HG03378 (cell line): ENCODE data around the gene ATP1A1.

Source experiments
- ATAC-seq: cut with Tn5 transposase; IDR thresholded peaks from one replicate; pipeline ENCODE4 v1.9.1; 2021; ENCODE audit warnings: mild to moderate bottlenecking, moderate library complexity; ENCODE audit not compliant: unreplicated experiment

Gene ATP1A1

DNA sequence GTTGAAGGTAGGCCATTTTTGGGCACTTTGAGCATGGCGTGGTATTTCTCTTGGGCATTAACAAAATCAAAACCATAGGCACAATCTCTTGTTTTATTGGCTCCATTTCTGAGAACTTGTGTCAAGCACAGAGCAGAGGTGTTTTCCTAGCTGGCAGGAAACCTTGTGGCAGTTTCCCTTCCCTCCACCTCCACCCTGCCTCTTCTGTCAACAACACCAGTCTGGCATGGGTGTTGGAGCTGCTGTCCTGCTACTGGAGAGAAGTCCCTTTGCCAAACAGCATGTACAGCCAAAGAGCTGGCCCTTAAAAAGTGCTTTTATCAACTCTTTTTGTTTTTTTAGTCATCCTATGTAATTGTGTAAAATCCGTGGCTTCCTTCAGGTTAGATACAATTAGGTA, 16.0 kb downstream of the ATP1A1 start:
- ATAC-seq = no peak

- ATAC-seq = no peak
These were observed 16.6 kb downstream of the ATP1A1 start for GRCh38 chr1:116389686-116390085.

DNA sequence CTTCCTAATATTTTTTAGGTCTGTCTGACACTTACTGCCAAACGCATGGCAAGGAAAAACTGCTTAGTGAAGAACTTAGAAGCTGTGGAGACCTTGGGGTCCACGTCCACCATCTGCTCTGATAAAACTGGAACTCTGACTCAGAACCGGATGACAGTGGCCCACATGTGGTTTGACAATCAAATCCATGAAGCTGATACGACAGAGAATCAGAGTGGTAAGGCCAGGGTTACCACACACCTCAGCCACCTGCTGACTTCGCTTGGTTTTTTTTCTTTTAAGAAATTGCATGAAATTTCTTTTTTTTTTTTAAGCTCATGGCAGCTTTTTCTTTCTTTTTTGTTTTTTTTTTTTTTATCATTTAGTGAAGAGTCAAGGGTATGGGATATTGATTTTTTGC, 17.2 kb downstream of the ATP1A1 start:
- ATAC-seq = no peak

DNA sequence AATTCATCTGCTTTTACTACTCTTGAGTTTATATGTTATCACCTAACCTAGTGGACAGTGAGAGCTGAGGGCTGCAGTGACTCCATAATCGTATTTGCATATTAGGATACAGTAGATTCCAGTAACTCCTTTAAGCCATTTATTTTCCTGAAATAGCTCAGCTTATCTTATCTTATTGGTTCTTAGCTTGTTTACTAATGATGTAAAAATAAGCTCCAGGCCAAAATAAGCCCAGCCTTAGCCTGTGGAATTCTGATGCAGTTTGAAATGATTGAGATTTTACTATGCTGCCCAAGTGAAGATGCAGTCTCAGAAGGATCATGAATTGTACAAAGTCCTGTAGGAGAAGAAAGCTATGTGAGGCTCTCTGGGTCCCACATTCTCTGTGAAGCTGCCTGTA, 18.1 kb downstream of the ATP1A1 start:
- no peak for ATAC-seq

DNA sequence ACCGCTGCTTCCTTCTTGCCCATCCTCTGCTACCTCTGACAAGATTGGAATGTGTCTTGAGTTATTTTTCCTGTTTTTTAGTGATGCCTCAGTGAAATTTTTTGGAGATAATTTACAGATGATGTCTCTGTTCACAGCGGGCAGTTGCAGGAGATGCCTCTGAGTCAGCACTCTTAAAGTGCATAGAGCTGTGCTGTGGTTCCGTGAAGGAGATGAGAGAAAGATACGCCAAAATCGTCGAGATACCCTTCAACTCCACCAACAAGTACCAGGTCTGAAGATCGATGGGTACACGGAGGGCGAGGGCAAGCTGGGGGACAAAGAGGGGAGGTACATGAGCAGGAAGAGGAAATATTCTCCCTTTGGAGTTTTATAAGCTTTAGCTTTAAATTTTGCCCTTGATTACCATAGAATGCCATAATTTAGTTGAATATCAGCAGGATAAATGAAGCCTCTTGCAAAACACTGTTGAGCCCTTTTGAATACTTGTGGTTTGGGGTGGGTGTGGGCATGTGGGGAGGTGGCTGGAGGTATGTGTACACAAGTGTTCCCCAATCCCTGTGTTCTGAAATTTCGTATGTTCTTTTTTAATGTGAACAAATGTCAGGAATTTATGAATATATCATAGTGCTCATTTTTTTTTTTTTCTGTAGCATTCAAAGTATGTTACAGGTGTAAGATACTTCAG, 19.8 kb downstream of the ATP1A1 start:
- no peak for ATAC-seq

DNA sequence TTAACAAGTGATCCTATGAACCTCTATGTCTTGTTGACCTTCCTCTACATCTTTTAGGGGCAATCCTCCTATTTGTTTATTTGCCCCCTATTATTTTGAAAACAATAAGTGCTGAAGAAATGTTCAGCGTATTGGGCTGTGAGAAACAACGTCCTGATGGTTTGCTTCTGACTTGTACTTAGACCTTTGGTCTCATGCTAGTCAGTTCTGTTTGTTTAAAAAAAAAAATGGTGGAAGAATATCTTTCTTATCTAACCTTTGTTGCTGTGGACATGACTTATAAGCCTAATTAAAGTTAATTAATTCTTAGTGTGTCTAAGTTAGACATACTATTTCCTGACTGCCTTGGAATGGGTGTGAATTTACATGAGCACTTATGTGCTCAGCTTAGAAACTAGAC, 20.7 kb downstream of the ATP1A1 start:
- ATAC-seq = no peak

DNA sequence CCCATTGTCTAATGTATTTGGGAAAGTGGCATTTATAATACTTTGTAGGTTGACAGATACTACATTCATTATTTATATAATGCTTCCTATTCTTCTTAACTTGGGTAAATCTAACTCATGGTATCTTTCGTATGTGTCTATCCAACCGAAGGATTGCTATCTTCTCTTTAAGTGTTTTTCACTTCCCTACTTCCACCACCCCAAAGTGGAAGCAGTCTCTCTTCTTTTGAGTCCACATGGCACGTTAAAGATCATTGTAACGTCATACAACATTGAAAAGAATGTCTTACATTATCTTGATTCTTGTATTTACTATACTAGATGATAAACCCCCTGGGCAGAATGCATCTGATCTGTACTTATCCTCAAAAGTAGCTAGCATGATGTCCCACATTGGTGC, 21.2 kb downstream of the ATP1A1 start:
- ATAC-seq = no peak

DNA sequence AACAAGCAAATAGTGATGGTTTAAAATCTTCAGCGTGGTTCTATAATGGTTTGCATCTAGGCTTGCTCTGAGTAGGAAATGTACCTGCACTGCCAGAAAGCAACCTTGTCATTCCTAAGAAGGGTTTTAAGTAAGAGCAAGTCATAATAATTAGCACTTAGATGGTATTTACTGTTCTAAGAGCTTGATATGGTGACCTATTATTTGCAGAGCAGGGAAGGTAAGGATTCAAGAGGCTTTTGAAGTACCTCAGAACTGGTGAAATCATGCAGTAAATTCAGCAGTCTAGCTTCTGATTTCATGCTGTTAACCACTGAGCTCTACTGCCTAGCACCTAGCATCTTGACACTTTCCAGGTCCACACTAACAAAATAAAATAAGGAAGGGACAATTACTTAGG, 23.7 kb downstream of the ATP1A1 start:
- ATAC-seq = no peak

- no peak for ATAC-seq
These were observed 24.7 kb downstream of the ATP1A1 start for GRCh38 chr1:116397728-116398127.

DNA sequence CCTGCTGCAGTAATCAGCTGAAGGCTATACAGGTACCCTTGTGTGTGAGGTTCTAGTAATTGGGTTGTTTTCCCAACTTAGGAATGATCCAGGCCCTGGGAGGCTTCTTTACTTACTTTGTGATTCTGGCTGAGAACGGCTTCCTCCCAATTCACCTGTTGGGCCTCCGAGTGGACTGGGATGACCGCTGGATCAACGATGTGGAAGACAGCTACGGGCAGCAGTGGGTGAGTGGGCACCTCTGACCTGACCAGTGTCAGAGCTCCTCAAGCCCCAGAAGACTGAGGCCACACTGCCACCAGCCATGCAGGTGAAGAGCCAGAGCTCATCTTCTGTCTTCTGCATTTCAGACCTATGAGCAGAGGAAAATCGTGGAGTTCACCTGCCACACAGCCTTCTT, 27.7 kb downstream of the ATP1A1 start:
- no peak for ATAC-seq

DNA sequence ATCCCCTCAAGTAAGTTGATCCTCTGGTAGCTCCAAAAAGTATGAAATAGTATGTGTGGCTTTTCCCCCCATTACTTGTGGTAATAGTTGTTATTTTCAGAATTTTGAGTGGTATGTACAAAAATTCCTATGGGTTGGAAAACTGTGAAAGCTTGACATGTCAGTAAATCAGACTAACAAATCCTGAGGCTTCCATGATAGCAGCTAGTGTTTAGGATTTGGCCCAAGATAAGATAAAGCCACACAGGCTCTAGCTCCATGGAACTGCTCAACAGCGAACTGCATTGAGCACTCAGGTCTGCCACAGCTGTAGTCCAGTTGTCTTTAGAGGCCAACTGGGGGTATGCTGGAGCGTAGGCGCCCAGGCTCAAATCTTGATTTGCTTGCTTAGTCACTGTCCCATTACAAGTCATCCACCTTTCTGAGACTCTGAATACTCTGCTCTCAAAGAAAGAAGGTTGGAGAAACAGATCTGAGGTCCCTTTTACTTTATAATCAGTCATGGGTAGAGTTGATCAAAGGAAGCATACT, 28.7 kb downstream of the ATP1A1 start:
- ATAC-seq = no peak

GRCh38 chr1:116402333-116402732, 29.3 kb downstream of the ATP1A1 start:
- ATAC-seq = no peak

- no peak for ATAC-seq
These were observed 30.6 kb downstream of the ATP1A1 start for GRCh38 chr1:116403496-116404136.

DNA sequence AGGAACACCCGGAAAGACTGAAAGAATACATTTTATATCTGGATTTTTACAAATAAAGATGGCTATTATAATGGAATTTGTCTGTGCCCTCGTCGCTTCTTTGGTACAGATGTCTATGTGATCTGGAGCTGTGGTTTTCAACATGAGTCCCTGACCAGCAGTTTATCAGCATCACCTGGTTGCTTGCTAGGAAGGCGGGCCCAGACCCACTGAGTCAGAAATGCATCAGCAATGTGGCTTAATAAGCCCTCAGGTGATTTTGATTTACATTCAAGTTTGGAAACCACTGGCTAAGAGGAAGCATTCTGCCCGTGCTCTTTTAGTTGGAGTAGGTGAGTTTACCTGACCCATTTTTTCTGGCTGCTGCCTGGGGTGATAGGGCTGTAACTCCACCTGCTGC, 31.7 kb downstream of the ATP1A1 start:
- ATAC-seq = no peak

GRCh38 chr1:116405241-116406135, 32.4 kb downstream of the ATP1A1 start:
- no peak for ATAC-seq

DNA sequence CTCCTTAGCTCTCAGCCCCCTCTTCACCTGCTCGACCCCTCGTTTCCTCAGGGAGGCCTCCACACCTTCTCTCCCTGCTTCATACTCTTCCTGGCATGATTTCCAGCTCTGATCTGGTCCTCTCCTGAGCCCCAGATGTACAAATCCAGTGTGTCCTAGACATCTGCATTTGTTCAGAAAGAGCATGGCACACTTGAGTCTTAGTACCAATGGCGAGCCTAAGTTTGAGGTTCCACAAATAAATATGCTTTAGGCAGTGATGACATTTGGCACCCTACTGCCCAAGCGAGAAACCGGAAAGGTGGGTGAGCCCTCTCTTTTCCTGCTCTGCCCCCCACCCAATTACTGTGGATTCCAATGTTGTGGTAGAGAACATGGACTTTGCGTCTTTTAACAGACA, 34.0 kb downstream of the ATP1A1 start:
- ATAC-seq = no peak

DNA sequence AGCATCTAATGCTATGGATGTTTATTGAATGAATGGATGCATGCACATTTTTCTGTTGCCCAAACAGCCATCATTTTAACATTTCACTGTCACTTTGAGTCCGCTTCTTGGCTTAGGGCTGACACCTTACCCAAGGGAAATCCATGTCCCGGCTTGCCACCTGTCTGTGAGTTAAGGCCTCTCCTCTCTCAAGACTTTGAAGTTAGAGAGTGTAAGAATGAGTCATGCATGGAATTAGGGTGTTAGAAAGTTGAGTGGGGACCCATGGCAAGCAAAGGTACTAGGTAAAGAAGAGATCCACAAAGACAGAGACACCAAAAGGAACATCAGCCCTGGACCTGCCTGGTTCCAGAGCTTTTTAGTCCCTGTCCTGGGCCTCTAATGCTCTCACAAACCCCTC, 35.1 kb downstream of the ATP1A1 start:
- ATAC-seq = no peak

- no peak for ATAC-seq
These were observed 36.0 kb downstream of the ATP1A1 start for GRCh38 chr1:116408803-116409720.

DNA sequence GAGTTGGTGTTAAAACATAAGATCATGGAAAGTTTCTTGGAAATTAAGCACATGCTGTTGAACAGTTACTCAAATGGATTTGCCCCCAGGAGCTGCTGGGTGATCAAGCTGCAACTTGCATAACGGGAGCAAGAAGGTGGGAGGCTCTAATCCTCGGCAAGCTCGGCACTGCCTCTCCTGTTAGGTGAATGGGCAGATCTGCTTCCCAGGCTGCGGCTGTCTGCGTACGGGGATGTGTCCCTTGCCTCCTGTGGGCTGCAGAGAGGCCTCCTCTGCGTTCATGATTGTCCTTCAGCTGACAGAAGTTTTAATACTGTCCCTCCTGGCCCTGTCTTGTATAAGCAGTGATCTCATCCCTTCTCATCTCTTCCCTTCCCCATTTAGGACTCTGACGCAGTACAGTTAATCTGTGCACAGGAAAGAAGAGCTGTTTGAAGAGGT, 36.7 kb downstream of the ATP1A1 start:
- no peak for ATAC-seq

DNA sequence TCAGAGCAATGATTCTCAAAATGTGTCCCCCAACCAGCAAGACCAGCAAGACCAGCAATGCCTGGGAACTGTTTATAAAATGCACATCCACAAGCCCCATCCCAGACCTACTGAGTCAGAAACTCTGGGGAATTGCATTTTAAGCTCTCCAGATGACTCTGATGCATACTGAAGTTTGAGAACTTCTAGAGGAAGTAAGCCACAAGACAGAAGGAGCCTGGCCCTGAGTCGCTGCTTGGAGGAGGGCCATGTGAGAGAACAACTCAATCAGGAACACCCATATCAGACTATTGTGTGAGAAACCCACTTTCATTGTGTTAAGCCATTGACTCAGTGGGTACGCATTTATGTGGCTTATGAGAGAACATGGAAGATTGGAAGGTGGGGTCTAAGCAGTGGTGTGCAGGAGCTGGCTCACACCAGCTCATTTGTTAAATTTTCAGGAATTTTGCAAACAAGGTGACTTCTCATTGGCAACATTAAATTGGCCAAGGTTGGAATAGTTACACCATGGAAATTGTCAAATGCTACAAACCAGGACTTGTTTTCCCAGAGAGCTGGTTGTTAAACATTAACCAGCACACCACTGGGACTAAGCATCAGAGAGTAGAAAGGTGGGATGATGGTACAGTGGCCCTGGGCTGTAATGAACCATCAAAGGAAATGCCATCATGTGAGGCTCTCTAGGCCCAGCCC, 38.9 kb downstream of the ATP1A1 start:
- no peak for ATAC-seq
